ENCODE measurements around the gene CRCP. TPM values are rescaled to one million over a fixed set of nuclear protein-coding genes. Genes with fewer than 3 reads are reported as not detected.
A peak's percentile ranks its signal among the peaks of the same experiment; 100 is the strongest.

CRCP gene
- total and polyA plus RNA-seq, 2 of the 13 experiments (the other 11 are each of a cell fraction or from before 2014, with no cell fraction given), result 22.7 to 31.0 TPM

DNA sequence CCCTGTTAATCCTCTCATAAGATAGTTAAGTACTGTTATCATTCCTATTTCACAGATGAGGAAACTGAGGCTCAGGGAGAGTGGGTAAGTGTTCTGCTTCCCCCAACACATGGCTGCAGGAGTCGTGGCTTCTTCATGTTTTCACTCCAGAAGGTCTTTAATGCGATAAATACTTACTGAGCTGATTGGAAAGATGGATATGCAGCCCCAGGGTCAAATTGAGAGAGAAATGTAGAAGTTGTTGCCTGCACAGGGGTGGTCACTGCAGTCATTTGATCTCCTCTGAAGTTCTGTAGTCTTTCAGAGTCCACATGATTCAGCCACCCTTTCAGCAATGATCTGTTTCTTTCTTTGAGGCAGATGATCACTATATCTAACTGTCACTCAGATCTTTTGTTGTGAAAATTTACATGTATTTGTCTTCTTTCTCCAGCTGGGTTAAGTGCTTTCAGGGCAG, 29.3 kb downstream of the CRCP start (continued):
- TF ChIP-seq, protein P1, sequence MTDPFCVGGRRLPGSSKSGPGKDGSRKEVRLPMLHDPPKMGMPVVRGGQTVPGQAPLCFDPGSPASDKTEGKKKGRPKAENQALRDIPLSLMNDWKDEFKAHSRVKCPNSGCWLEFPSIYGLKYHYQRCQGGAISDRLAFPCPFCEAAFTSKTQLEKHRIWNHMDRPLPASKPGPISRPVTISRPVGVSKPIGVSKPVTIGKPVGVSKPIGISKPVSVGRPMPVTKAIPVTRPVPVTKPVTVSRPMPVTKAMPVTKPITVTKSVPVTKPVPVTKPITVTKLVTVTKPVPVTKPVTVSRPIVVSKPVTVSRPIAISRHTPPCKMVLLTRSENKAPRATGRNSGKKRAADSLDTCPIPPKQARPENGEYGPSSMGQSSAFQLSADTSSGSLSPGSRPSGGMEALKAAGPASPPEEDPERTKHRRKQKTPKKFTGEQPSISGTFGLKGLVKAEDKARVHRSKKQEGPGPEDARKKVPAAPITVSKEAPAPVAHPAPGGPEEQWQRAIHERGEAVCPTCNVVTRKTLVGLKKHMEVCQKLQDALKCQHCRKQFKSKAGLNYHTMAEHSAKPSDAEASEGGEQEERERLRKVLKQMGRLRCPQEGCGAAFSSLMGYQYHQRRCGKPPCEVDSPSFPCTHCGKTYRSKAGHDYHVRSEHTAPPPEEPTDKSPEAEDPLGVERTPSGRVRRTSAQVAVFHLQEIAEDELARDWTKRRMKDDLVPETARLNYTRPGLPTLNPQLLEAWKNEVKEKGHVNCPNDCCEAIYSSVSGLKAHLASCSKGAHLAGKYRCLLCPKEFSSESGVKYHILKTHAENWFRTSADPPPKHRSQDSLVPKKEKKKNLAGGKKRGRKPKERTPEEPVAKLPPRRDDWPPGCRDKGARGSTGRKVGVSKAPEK (CRISPR knock-in tag; IDR thresholded peaks at IDR 0.05; ENCODE audit: borderline replicate concordance), result no peak
- TF ChIP-seq FOXJ3 (CRISPR knock-in tag; IDR thresholded peaks at IDR 0.05; ENCODE audit: borderline replicate concordance) (peak; percentile 30; the same call in 1 of the 2 replicates), KLF16 (CRISPR knock-in tag; IDR thresholded peaks at IDR 0.05) (no peak), AKAP8 (CRISPR knock-in tag; IDR thresholded peaks at IDR 0.05) (no peak), KDM5A (IDR thresholded peaks at IDR 0.05; ENCODE audit: borderline replicate concordance, low read length) (no peak), TERF1 (CRISPR knock-in tag; IDR thresholded peaks at IDR 0.05) (no peak), ZBTB7B (CRISPR knock-in tag; IDR thresholded peaks at IDR 0.05) (0 out of 2 replicates have a peak, but pooled peaks have one; percentile 9), SMAD9 (CRISPR knock-in tag; IDR thresholded peaks at IDR 0.05) (no peak), DBP (CRISPR knock-in tag; IDR thresholded peaks at IDR 0.05; ENCODE audit: not compliant biosample characterization) (no peak), ZNF264 (CRISPR knock-in tag; IDR thresholded peaks at IDR 0.05) (no peak), SP140L (CRISPR knock-in tag; IDR thresholded peaks at IDR 0.05; ENCODE audit: borderline replicate concordance) (no peak), KLF11 (CRISPR knock-in tag; IDR thresholded peaks at IDR 0.05) (no peak), ZNF629 (CRISPR knock-in tag; conservative IDR thresholded peaks at IDR 0.05) (peak; percentile 87), ZNF607 (CRISPR knock-in tag; IDR thresholded peaks at IDR 0.05; ENCODE audit: borderline replicate concordance) (no peak), MIER3 (CRISPR knock-in tag; IDR thresholded peaks at IDR 0.05; ENCODE audit: borderline replicate concordance) (no peak)
- TF ChIP-seq, protein P2, sequence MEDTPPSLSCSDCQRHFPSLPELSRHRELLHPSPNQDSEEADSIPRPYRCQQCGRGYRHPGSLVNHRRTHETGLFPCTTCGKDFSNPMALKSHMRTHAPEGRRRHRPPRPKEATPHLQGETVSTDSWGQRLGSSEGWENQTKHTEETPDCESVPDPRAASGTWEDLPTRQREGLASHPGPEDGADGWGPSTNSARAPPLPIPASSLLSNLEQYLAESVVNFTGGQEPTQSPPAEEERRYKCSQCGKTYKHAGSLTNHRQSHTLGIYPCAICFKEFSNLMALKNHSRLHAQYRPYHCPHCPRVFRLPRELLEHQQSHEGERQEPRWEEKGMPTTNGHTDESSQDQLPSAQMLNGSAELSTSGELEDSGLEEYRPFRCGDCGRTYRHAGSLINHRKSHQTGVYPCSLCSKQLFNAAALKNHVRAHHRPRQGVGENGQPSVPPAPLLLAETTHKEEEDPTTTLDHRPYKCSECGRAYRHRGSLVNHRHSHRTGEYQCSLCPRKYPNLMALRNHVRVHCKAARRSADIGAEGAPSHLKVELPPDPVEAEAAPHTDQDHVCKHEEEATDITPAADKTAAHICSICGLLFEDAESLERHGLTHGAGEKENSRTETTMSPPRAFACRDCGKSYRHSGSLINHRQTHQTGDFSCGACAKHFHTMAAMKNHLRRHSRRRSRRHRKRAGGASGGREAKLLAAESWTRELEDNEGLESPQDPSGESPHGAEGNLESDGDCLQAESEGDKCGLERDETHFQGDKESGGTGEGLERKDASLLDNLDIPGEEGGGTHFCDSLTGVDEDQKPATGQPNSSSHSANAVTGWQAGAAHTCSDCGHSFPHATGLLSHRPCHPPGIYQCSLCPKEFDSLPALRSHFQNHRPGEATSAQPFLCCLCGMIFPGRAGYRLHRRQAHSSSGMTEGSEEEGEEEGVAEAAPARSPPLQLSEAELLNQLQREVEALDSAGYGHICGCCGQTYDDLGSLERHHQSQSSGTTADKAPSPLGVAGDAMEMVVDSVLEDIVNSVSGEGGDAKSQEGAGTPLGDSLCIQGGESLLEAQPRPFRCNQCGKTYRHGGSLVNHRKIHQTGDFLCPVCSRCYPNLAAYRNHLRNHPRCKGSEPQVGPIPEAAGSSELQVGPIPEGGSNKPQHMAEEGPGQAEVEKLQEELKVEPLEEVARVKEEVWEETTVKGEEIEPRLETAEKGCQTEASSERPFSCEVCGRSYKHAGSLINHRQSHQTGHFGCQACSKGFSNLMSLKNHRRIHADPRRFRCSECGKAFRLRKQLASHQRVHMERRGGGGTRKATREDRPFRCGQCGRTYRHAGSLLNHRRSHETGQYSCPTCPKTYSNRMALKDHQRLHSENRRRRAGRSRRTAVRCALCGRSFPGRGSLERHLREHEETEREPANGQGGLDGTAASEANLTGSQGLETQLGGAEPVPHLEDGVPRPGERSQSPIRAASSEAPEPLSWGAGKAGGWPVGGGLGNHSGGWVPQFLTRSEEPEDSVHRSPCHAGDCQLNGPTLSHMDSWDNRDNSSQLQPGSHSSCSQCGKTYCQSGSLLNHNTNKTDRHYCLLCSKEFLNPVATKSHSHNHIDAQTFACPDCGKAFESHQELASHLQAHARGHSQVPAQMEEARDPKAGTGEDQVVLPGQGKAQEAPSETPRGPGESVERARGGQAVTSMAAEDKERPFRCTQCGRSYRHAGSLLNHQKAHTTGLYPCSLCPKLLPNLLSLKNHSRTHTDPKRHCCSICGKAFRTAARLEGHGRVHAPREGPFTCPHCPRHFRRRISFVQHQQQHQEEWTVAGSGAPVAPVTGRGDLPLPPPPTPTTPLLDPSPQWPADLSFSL (CRISPR knock-in tag; IDR thresholded peaks at IDR 0.05), result no peak
- TF ChIP-seq, protein P3, sequence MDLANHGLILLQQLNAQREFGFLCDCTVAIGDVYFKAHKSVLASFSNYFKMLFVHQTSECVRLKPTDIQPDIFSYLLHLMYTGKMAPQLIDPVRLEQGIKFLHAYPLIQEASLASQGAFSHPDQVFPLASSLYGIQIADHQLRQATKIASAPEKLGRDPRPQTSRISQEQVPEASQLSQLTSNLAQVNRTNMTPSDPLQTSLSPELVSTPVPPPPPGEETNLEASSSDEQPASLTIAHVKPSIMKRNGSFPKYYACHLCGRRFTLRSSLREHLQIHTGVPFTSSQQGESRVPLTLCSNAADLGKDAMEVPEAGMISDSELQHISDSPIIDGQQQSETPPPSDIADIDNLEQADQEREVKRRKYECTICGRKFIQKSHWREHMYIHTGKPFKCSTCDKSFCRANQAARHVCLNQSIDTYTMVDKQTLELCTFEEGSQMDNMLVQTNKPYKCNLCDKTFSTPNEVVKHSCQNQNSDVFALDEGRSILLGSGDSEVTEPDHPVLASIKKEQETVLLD (CRISPR knock-in tag; IDR thresholded peaks at IDR 0.05; ENCODE audit: low read depth), result no peak

Data from HepG2 (cell line).